ENCODE measurements around the gene TAT.

DNA sequence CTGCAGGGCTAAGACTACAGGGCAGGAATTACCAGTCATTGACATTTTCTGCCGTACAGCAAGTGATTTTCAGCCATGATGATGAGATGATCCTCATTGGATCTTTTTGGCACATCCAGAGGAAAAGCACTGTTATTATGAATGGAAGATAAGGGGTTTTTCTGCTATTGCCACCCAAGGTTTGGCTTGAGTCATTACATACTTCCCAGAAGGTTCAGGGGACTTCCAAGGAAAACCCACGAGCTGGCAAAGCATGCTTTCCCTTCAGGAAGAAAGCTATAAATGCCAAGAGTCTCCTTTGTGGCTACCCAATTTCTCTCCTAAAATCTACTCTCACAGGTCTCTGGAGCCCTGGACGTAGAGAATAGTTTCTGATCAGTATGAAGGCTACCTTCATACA lies 44.5 kb downstream of the TAT start:
- TF ChIP-seq, protein P1, sequence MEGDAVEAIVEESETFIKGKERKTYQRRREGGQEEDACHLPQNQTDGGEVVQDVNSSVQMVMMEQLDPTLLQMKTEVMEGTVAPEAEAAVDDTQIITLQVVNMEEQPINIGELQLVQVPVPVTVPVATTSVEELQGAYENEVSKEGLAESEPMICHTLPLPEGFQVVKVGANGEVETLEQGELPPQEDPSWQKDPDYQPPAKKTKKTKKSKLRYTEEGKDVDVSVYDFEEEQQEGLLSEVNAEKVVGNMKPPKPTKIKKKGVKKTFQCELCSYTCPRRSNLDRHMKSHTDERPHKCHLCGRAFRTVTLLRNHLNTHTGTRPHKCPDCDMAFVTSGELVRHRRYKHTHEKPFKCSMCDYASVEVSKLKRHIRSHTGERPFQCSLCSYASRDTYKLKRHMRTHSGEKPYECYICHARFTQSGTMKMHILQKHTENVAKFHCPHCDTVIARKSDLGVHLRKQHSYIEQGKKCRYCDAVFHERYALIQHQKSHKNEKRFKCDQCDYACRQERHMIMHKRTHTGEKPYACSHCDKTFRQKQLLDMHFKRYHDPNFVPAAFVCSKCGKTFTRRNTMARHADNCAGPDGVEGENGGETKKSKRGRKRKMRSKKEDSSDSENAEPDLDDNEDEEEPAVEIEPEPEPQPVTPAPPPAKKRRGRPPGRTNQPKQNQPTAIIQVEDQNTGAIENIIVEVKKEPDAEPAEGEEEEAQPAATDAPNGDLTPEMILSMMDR (conservative IDR thresholded peaks at IDR 0.05): no peak
- no peak for TF ChIP-seq EZH2 (IDR thresholded peaks at IDR 0.05; ENCODE audit: low read depth)

Data from PC-9 (cell line).